ENCODE measurements around the gene CEP63. TPM values are rescaled to one million over a fixed set of nuclear protein-coding genes. Genes with fewer than 3 reads are reported as not detected.
"Not testable (repeated sequence)": the region's sequence is repeated elsewhere in the genome, so short reads cannot be mapped to it uniquely, and the experiment has no call there.

Gene CEP63
- total RNA-seq, 2 experiments from 2014 or later, result 13.2 to 15.1 TPM

DNA sequence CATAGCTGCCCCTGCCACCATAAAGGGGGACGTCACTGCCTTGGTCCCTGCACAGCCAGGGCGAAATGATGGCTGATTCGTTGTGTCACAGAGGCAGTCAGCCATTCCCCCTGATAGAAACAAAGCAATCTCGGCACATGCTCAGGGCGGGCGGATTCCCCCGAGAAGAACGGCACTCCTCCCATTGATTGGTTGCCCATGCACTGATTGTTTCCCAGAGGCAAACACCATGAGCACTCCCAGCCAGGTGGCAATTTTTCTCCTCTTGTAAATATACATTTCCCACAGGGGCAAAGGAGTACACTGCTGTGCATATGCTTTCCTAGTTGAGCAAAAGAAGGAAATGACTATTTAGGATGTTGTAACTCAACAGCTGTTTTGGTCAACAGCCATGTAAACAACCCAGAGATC is 108.5 kb downstream of the CEP63 start:
- TF ChIP-seq, protein P1, sequence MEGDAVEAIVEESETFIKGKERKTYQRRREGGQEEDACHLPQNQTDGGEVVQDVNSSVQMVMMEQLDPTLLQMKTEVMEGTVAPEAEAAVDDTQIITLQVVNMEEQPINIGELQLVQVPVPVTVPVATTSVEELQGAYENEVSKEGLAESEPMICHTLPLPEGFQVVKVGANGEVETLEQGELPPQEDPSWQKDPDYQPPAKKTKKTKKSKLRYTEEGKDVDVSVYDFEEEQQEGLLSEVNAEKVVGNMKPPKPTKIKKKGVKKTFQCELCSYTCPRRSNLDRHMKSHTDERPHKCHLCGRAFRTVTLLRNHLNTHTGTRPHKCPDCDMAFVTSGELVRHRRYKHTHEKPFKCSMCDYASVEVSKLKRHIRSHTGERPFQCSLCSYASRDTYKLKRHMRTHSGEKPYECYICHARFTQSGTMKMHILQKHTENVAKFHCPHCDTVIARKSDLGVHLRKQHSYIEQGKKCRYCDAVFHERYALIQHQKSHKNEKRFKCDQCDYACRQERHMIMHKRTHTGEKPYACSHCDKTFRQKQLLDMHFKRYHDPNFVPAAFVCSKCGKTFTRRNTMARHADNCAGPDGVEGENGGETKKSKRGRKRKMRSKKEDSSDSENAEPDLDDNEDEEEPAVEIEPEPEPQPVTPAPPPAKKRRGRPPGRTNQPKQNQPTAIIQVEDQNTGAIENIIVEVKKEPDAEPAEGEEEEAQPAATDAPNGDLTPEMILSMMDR (IDR thresholded peaks at IDR 0.05), result no peak
- no peaks in the 10 kb centered on the region for H3K9me3 ChIP-seq (ENCODE audit: control insufficient read depth in 1 of 2, insufficient read depth in 1 of 2, low read length in 2 of 2)
- H3K4me3 Mint-ChIP-seq, result no peak overlapping the region
- H3K4me1 Mint-ChIP-seq (ENCODE audit: low read depth), result no peaks in the 10 kb centered on the region
- H3K36me3 ChIP-seq (ENCODE audit: insufficient read depth, low read length), result no peaks in the 10 kb centered on the region
- H3K4me1 ChIP-seq (ENCODE audit: insufficient read depth, low read length), result no peaks in the 10 kb centered on the region
- DNase-seq, result no peak
- no peak overlapping the region for H3K27ac ChIP-seq (ENCODE audit: low read depth in 1 of 2, low read length in 2 of 2)
- H3K27me3 Mint-ChIP-seq, result peaks cover 4% of the 10 kb centered on the region
- POLR2A ChIA-PET, result no interaction called here
- CTCF ChIA-PET, result no interaction called here
- no peak overlapping the region for H3K27ac Mint-ChIP-seq
- peaks cover 0 to 5% of the 10 kb centered on the region in 2 experiments for H3K27me3 ChIP-seq (ENCODE audit: control insufficient read depth in 1 of 2, insufficient read depth in 2 of 2, low read length in 2 of 2)
- no peaks in the 10 kb centered on the region for H3K36me3 Mint-ChIP-seq (ENCODE audit: low read depth)
- no peak for ATAC-seq (ENCODE audit: poor library complexity)
- intact Hi-C loops (cut with DNase I, micrococcal nuclease), result no loop called here
- no peak overlapping the region for H3K4me3 ChIP-seq (ENCODE audit: low read length)
- no peaks in the 10 kb centered on the region for H3K9me3 Mint-ChIP-seq

GRCh38 chr3:134594986-134595385 is 109.1 kb downstream of the CEP63 start:
- not testable (repeated sequence) for H3K27me3 Mint-ChIP-seq; H3K27ac ChIP-seq (ENCODE audit: low read depth in 1 of 2, low read length in 2 of 2)

DNA sequence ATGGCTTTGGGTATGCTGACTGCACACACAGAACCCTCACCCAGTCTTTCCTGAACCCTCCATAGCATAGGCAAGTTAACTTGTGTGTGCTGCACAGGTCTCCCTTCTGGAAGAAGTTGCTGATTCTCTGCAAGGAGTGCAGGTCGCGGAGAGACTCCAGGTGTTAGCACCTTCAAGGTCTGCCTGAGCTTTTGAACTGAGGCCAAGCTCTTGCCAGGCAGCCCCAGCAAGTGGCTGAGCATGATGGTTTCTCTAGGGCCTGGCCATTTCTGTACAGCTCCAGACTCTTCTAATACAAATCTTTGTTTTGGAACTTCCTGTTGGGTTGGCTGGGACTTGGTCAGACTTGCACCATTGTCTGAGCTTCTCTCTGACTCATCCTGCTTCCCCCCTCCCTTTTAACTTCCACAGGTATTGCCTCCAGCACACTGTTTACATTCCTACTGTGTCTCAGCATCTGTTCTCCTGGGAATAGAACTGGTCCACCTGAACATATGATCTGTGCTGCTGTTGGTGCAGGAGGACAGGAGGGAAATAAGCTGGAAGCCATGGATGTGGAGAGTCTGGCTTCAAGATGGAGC is 111.6 kb downstream of the CEP63 start:
- DNase-seq, result no peak
- peaks cover 15% of the 10 kb centered on the region for H3K27me3 Mint-ChIP-seq
- H3K27ac ChIP-seq (ENCODE audit: low read depth in 1 of 2, low read length in 2 of 2), result no peak overlapping the region
- H3K4me1 ChIP-seq (ENCODE audit: insufficient read depth, low read length), result peaks cover 6% of the 10 kb centered on the region
- TF ChIP-seq, protein P1 (IDR thresholded peaks at IDR 0.05), result no peak
- no peaks in the 10 kb centered on the region for H3K36me3 Mint-ChIP-seq (ENCODE audit: low read depth)
- H3K27ac Mint-ChIP-seq, result no peak overlapping the region
- no peaks in the 10 kb centered on the region for H3K27me3 ChIP-seq (ENCODE audit: control insufficient read depth in 1 of 2, insufficient read depth in 2 of 2, low read length in 2 of 2)
- peaks cover 7% of the 10 kb centered on the region for H3K4me1 Mint-ChIP-seq (ENCODE audit: low read depth)
- ChIA-PET CTCF (interaction anchor here (1.2 kb wide), 1 partner anchor 13 kb away, joined by 3 read pairs; no protein-coding TSS in a partner anchor), POLR2A (no interaction called here)
- ATAC-seq (ENCODE audit: poor library complexity), result no peak
- intact Hi-C loops (cut with DNase I, micrococcal nuclease), result no loop called here
- H3K4me3 Mint-ChIP-seq, result no peak overlapping the region
- no peak overlapping the region for H3K4me3 ChIP-seq (ENCODE audit: low read length)
- no peaks in the 10 kb centered on the region for H3K36me3 ChIP-seq (ENCODE audit: insufficient read depth, low read length)
- no peaks in the 10 kb centered on the region for H3K9me3 ChIP-seq (ENCODE audit: control insufficient read depth in 1 of 2, insufficient read depth in 1 of 2, low read length in 2 of 2)
- H3K9me3 Mint-ChIP-seq, result no peaks in the 10 kb centered on the region

More at GRCh38 chr3:134594986-134595385, 109.1 kb downstream of the CEP63 start:
- H3K9me3 ChIP-seq (ENCODE audit: control insufficient read depth in 1 of 2, insufficient read depth in 1 of 2, low read length in 2 of 2); H3K4me3 Mint-ChIP-seq; DNase-seq; POLR2A ChIA-PET; H3K36me3 ChIP-seq (ENCODE audit: insufficient read depth, low read length); ATAC-seq (ENCODE audit: poor library complexity); H3K9me3 Mint-ChIP-seq; H3K4me1 ChIP-seq (ENCODE audit: insufficient read depth, low read length); CTCF ChIA-PET; H3K27ac Mint-ChIP-seq; H3K4me3 ChIP-seq (ENCODE audit: low read length); H3K27me3 ChIP-seq (ENCODE audit: control insufficient read depth in 1 of 2, insufficient read depth in 2 of 2, low read length in 2 of 2); intact Hi-C loops (cut with DNase I, micrococcal nuclease); H3K4me1 Mint-ChIP-seq (ENCODE audit: low read depth); H3K36me3 Mint-ChIP-seq (ENCODE audit: low read depth): not testable (repeated sequence)

Measured in CD4-positive, alpha-beta T cell (primary cell).